NCI-H524 (cell line): ENCODE results near the gene EFCAB5.
A peak's percentile ranks its signal among the peaks of the same experiment; 100 is the strongest.
"Not testable (repeated sequence)": the region's sequence is repeated elsewhere in the genome, so short reads cannot be mapped to it uniquely, and the experiment has no call there.

Experiments used
- DNase-seq, 2 experiments: peaks; one replicate each; lab custom pipeline; 2025; lab: John Stamatoyannopoulos, UW

Gene EFCAB5

DNA sequence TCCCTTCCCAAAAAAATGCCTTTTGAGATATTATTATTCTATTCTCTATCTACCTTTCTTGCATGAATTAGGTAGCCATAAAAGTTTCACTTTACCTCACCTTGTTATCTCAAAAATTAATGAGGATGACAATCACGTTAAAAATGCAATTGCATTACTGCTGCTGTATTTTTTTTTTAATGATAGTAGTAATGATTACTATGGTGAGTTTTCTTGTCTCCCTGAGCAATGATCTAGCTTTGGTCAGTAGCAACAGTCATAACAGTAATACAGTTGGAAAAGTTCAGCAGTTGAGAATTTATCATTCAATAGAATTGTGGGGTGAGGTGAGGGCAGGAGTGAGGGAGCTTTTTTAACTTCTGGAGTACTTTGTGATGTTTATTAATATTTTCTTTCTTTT is at the start of gene EFCAB5:
Gene EFCAB5, plus strand, starts transcription at position 301 of the 400 bp plus-strand sequence. CDS start 163 bp downstream, outside the sequence.
- no peak for DNase-seq

- no peak for DNase-seq
Measured at GRCh38 chr17:29892201-29892600, 49.2 kb upstream of the EFCAB5 start.

DNA sequence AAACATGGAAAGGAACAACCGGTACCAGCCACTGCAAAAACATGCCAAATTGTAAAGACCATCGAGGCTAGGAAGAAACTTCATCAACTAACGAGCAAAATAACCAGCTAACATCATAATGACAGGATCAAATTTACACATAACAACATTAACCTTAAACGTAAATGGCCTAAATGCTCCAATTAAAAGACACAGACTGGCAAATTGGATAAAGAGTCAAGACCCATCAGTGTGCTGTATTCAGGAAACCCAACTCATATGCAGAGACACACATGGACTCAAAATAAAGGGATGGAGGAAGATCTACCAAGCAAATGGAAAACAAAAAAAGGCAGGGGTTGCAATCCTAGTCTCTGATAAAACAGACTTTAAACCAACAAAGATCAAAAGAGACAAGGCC is 44.3 kb upstream of the EFCAB5 start:
- DNase-seq: not testable (repeated sequence)

- DNase-seq: peak in 1 of 2 experiments; percentile 14
Measured at GRCh38 chr17:29903471-29903870, 38.0 kb upstream of the EFCAB5 start.

DNA sequence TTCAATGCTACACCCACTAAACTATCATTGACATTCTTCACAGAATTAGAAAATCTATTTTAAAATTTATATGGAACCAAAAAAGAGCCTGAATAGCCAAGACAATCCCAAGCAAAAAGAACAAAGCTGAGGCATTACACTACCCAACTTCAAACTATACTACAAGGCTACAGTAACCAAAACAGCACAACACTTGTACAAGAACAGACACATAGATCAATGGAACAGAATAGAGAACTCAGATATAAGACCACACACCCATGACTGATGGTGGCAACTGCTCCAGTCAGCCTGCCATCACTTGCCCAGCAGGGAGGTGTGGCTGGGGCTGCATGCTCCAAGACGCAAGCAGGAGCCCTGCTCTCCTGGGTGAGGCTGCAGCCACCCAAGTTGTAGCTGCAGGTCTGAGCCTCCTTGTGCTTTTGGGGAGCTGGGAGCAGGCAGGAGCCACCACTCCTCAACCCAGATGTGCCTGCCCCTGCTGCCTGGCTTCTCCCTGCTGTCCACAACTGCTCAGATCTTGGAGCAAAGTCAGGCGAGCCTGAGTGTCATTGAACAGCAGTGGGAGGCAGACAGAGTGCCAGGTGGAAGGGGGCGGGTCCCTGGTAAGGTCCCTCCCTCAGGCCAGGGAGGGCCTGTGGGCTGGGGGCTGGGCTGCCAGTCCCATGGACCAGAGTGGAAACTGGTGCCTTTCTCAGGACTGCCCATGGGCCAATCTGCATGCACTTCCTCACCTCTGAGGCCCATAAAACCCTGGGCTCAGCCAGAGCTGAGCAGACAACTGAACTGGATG is 36.2 kb upstream of the EFCAB5 start:
- DNase-seq: no peak

DNA sequence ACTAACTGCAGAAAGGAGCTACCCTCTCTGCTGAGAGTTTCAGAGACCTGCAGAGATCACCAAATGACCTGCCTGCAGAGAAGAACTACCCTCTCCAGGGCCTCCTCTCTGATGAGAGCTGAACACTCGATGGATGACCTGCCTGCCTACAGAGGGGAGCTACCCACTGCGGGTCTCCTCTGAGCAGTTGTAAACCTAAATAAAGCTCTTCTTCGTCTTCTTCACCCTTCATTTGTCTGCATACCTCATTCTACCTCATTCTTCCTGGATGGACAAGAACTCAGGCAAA is 35.6 kb upstream of the EFCAB5 start:
- DNase-seq: no peak

DNA sequence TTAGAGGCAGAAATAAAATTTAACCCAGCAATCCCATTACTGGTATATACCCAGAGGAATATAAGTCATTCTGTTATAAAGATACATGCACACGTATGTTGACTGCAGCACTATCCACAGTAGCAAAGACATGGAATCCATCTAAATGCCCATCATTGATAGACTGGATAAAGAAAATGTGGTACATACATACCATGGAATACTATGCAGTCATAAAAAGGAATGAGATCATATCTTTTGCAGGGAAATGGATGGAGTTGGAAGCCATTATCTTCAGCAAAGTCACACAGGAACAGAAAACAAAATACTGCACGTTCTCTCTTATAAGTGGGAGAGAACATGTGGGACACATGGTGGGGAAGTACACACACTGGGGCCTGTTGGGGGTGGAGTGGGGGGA is 34.5 kb upstream of the EFCAB5 start:
- DNase-seq: no peak

DNA sequence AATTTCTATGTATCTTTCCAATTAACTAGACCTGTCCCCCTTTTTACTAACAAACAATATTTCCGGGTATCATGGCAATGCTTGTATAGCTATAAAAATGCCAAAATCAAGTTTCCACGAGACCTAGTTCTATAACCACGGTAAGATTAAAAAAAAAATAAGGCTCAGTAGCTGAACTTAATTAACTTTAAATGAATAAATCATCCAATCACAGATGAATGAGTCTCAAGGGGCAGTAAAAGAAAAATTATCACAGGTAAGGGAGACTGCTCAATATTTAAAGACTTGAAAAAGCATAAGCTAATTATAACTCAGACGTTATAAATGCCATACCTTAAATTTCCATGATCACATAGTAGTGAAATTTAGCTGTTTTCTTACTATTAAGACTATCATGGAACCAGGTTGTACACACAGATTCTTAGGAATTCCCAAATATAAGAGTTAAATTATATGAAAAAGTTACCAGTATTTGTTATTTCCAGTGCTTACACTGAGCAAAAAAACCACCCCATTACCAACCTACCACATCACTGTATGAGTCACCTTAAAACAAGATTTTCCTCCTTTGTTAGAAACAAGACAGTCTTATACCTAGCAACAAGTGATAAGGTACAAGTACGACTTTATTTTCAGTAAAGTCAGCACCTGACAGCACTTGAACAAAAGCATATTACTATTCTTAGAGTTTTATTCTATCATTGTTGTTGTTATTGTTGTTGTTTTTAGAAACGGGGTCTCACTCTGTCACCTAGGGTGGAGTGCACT is 32.0 kb upstream of the EFCAB5 start:
- no peak for DNase-seq

- no peak for DNase-seq
Measured at GRCh38 chr17:29911641-29912177, 29.7 kb upstream of the EFCAB5 start.

DNA sequence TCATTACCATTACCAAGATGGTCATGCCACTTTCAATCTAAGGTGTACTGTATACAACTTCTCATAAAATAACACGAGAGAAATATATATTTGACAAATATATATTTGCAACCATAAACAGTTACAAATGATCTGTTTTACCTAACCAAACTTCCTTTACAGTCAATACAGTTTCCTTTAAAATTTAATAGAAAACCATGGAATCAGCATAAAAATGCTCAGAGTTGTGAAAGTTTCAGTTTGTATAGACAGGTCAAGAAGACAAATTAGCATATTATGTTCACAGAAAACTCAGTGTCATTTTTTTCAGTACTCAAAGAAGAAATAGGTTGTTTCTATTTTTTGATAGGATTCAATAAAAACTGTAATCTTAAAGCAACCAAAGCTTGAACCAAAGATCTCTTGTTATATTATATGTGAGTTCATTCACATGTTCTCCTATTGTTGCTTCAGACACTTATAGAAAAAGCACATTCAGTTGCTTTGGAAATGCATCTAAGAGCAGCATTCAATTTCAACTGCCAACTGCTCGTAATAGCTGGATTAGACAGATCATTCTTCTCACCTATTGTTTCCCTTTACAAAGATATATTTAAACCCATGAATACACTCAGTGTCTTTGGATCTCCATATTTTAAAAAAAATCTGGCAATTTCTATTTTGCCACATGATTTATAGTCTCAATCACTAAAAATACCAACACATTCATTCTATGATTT is 26.5 kb upstream of the EFCAB5 start:
- DNase-seq: no peak

GRCh38 chr17:29918016-29918415 is 23.4 kb upstream of the EFCAB5 start:
- no peak for DNase-seq

DNA sequence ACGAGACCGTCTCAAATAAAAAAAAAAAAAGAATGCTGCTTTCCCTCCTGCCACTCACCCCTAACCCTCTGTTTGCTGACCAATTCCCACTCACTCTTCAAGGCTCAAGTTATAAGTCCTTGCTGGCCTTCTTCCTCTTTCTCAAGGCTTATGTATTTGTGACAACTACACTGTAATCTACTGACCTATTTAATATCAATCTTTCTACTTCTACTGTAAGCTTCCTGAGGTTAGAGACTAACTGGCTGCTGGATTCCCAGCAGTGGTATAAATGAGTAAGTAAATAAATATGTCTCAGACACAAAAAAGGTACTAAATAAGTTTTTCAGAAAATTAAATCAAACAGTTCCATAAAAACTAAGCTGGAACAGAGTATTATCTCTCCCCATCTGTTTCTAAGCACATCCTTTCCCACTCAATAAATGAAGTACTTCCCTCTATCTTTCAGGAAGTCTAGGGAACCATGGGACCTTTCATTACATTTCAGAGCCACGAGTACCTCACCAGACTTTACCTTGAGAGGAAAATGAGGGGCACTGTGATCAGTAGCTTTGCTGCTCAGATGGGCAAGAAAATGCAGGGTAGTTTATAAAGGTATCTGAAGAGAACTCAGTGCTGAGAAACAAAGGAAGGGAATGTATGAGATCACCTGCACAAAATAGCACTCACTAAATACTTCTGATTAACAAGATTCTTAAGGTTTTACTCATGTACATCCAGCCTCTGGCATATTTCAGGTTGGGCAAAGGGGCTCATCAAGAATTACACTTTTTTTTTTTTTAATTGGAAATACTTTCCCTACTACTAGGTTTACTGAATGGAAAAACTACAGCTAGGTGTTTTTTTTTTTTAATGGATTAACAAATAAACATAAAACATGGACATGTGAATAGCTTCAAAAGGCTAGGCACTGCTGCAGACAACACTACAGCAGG is 22.2 kb upstream of the EFCAB5 start:
- peak in 1 of 2 experiments; percentile 46 for DNase-seq

GRCh38 chr17:29924786-29925185 is 16.6 kb upstream of the EFCAB5 start:
- DNase-seq: no peak

- DNase-seq: no peak
Measured at GRCh38 chr17:29927546-29927945, 13.9 kb upstream of the EFCAB5 start.

GRCh38 chr17:29929006-29929532 is 12.4 kb upstream of the EFCAB5 start:
- DNase-seq: peak; percentile 80 to 88

GRCh38 chr17:29929533-29930408 is 11.7 kb upstream of the EFCAB5 start, which contains the start of gene SSH2:
SSH2 (minus strand) TSS chr17:29930228; CDS start chr17:29930000, 228 bp downstream.
- DNase-seq: peak; percentile 98 to 99

DNA sequence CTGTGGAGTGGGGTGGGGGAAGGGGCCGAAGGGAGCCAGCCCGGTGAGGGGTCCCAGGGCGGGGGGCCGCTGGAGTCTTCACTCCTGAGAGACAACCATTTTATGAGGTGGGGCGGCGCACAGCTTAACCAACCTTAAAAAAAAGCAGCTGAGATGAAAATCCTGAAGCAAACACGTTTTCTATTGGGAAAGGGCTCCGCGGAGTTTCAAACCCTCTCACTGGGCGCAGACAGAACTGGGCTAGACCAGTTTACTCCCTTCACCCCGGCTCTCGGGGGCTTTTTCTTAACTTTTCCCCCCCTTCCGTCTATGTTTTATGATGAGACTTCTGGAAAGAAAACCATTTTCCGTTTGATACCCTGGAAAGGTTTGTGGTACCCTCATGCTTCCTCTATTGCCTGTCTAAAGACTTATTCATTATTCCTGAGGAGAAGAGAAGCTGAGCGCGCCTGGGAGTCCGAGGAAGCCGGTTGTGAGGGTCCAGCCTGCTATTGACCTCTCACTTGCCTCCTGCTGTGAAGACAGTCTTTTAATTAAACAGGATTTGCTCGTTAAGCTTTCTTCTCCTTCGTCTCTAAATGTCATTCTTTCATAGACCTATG is 10.9 kb upstream of the EFCAB5 start:
- peak; percentile 87 to 91 for DNase-seq

- peak; percentile 99 for DNase-seq
Measured at GRCh38 chr17:29931231-29931932, 10.1 kb upstream of the EFCAB5 start.

DNA sequence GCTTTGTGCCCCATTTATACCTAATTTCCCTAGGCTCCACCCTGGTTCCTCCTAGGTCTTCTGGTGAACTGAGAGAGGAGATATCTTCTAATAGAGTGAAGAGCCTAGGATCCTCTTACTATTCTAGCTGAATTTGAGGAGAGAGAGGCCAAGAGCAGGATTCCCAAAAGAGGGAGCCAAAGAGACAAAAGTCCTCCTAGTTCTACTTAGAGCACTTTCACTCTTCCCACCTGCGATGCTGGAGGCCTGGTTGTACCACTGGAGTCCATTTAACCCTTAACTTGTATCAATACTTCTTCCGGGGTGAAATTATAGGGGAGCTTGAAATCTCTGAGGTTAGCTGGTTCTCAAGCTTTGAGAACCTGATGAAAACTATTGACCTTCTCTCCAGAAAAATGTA is 8.1 kb upstream of the EFCAB5 start:
- peak; percentile 31 to 73 for DNase-seq
